ENCODE results near the gene UGT1A10. TPM values are rescaled to one million over a fixed set of nuclear protein-coding genes. Genes with fewer than 3 reads are reported as not detected.

UGT1A10 gene
- total RNA-seq, 1 donor from 2014 or later: not detected

GRCh38 chr2:233673896-233674295 is 37.6 kb downstream of the UGT1A10 start:
- Histone ChIP-seq H3K27me3 (ENCODE audit: control insufficient read depth, insufficient read depth, low read length) (no peaks in the 10 kb centered on the region), H3K4me3 (ENCODE audit: low read depth, low read length) (no peak overlapping the region), H3K36me3 (ENCODE audit: control insufficient read depth, insufficient read depth, low read length) (no peaks in the 10 kb centered on the region)
- TF ChIP-seq, protein P1, sequence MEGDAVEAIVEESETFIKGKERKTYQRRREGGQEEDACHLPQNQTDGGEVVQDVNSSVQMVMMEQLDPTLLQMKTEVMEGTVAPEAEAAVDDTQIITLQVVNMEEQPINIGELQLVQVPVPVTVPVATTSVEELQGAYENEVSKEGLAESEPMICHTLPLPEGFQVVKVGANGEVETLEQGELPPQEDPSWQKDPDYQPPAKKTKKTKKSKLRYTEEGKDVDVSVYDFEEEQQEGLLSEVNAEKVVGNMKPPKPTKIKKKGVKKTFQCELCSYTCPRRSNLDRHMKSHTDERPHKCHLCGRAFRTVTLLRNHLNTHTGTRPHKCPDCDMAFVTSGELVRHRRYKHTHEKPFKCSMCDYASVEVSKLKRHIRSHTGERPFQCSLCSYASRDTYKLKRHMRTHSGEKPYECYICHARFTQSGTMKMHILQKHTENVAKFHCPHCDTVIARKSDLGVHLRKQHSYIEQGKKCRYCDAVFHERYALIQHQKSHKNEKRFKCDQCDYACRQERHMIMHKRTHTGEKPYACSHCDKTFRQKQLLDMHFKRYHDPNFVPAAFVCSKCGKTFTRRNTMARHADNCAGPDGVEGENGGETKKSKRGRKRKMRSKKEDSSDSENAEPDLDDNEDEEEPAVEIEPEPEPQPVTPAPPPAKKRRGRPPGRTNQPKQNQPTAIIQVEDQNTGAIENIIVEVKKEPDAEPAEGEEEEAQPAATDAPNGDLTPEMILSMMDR (IDR thresholded peaks at IDR 0.05; ENCODE audit: insufficient read depth, low read length, severe bottlenecking): no peak
- FAIRE-seq (no peak), DNase-seq (ENCODE audit: low read depth) (no peak)

GRCh38 chr2:233674314-233674713 is 38.1 kb downstream of the UGT1A10 start:
- H3K36me3 ChIP-seq (ENCODE audit: control insufficient read depth, insufficient read depth, low read length): no peaks in the 10 kb centered on the region
- H3K4me3 ChIP-seq (ENCODE audit: low read depth, low read length): no peak overlapping the region
- TF ChIP-seq, protein P1 (IDR thresholded peaks at IDR 0.05; ENCODE audit: insufficient read depth, low read length, severe bottlenecking): no peak
- H3K27me3 ChIP-seq (ENCODE audit: control insufficient read depth, insufficient read depth, low read length): no peaks in the 10 kb centered on the region
- no peak for FAIRE-seq
- DNase-seq (ENCODE audit: low read depth): no peak

- DNase-seq (ENCODE audit: low read depth): no peak
- no peak for FAIRE-seq
- Histone ChIP-seq H3K4me3 (ENCODE audit: low read depth, low read length) (no peak overlapping the region), H3K27me3 (ENCODE audit: control insufficient read depth, insufficient read depth, low read length) (no peaks in the 10 kb centered on the region), H3K36me3 (ENCODE audit: control insufficient read depth, insufficient read depth, low read length) (no peaks in the 10 kb centered on the region)
- TF ChIP-seq, protein P1 (IDR thresholded peaks at IDR 0.05; ENCODE audit: insufficient read depth, low read length, severe bottlenecking): peak; percentile 1
Observed at GRCh38 chr2:233674995-233675394, 38.7 kb downstream of the UGT1A10 start.

DNA sequence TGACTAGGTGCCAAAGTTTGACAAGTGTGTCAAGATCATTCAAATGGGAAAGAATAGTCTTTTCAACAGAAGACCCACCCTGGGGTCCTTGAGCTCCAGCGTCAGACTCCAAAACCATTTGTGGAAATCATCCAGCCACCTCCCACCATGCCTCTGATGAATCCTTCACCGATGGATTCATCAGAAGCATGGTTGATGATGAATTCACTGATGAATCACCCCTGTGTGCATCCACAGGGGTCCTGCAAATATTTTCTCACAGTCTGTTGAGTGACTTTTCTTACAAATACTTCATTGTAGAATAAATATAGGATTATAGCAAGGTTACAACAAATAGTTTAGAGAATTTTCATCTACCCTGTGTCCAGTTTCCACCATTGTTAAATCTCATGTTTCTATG is 39.8 kb downstream of the UGT1A10 start:
- TF ChIP-seq, protein P1 (IDR thresholded peaks at IDR 0.05; ENCODE audit: insufficient read depth, low read length, severe bottlenecking): no peak
- FAIRE-seq (no peak), DNase-seq (ENCODE audit: low read depth) (no peak)
- Histone ChIP-seq H3K4me3 (ENCODE audit: low read depth, low read length) (no peak overlapping the region), H3K36me3 (ENCODE audit: control insufficient read depth, insufficient read depth, low read length) (no peaks in the 10 kb centered on the region), H3K27me3 (ENCODE audit: control insufficient read depth, insufficient read depth, low read length) (no peaks in the 10 kb centered on the region)

GRCh38 chr2:233679196-233679595 is 42.9 kb downstream of the UGT1A10 start:
- no peak for DNase-seq (ENCODE audit: low read depth)
- H3K4me3 ChIP-seq (ENCODE audit: low read depth, low read length): no peak overlapping the region
- FAIRE-seq: no peak
- no peaks in the 10 kb centered on the region for H3K27me3 ChIP-seq (ENCODE audit: control insufficient read depth, insufficient read depth, low read length)
- H3K36me3 ChIP-seq (ENCODE audit: control insufficient read depth, insufficient read depth, low read length): no peaks in the 10 kb centered on the region
- TF ChIP-seq, protein P1 (IDR thresholded peaks at IDR 0.05; ENCODE audit: insufficient read depth, low read length, severe bottlenecking): no peak

- peak; percentile 92 for FAIRE-seq
- DNase-seq (ENCODE audit: low read depth): no peak
Observed at GRCh38 chr2:233680361-233681045, 44.3 kb downstream of the UGT1A10 start.

More at GRCh38 chr2:233680361-233681045, 44.3 kb downstream of the UGT1A10 start:
- H3K36me3 ChIP-seq (ENCODE audit: control insufficient read depth, insufficient read depth, low read length): no peaks in the 10 kb centered on the region
- no peaks in the 10 kb centered on the region for H3K27me3 ChIP-seq (ENCODE audit: control insufficient read depth, insufficient read depth, low read length)
- TF ChIP-seq, protein P1 (IDR thresholded peaks at IDR 0.05; ENCODE audit: insufficient read depth, low read length, severe bottlenecking): no peak
- H3K4me3 ChIP-seq (ENCODE audit: low read depth, low read length): no peak overlapping the region

Data from bronchial epithelial cell (primary cell).